Measurements from ENCODE around the gene OGFOD3.

The OGFOD3 gene

GRCh38 chr17:82438401-82439193 is 20.2 kb upstream of the OGFOD3 start:
- DNase-seq (ENCODE audit: low read depth), result no peak
- no peak for TF ChIP-seq CTCF (IDR thresholded peaks at IDR 0.05; ENCODE audit: low read depth, low read length, missing control alignments)
- H3K4me3 ChIP-seq (ENCODE audit: low read depth, low read length), result no peak overlapping the region
- in situ Hi-C loops (cut with HindIII; ENCODE audit: low sequenced_read_pairs), result no loop called here

- in situ Hi-C loops (cut with HindIII; ENCODE audit: low sequenced_read_pairs), result no loop called here
- no peak for TF ChIP-seq CTCF (IDR thresholded peaks at IDR 0.05; ENCODE audit: low read depth, low read length, missing control alignments)
- DNase-seq (ENCODE audit: low read depth), result no peak
- no peak overlapping the region for H3K4me3 ChIP-seq (ENCODE audit: low read depth, low read length)
Observed at GRCh38 chr17:82437325-82437668, 18.9 kb upstream of the OGFOD3 start.

- H3K4me3 ChIP-seq (ENCODE audit: low read depth, low read length), result no peak overlapping the region
- in situ Hi-C loops (cut with HindIII; ENCODE audit: low sequenced_read_pairs), result no loop called here
- no peak for DNase-seq (ENCODE audit: low read depth)
- no peak for TF ChIP-seq CTCF (IDR thresholded peaks at IDR 0.05; ENCODE audit: low read depth, low read length, missing control alignments)
Observed at GRCh38 chr17:82436601-82437324, 18.4 kb upstream of the OGFOD3 start.

- no peak for TF ChIP-seq CTCF (IDR thresholded peaks at IDR 0.05; ENCODE audit: low read depth, low read length, missing control alignments)
- no peak overlapping the region for H3K4me3 ChIP-seq (ENCODE audit: low read depth, low read length)
- no peak for DNase-seq (ENCODE audit: low read depth)
- in situ Hi-C loops (cut with HindIII; ENCODE audit: low sequenced_read_pairs), result no loop called here
Observed at GRCh38 chr17:82435601-82436583, 17.5 kb upstream of the OGFOD3 start.

GRCh38 chr17:82435103-82435502 is 16.7 kb upstream of the OGFOD3 start:
- in situ Hi-C loops (cut with HindIII; ENCODE audit: low sequenced_read_pairs), result no loop called here

More at GRCh38 chr17:82435103-82435502, 16.7 kb upstream of the OGFOD3 start:
- no peak for TF ChIP-seq CTCF (IDR thresholded peaks at IDR 0.05; ENCODE audit: low read depth, low read length, missing control alignments)
- no peak overlapping the region for H3K4me3 ChIP-seq (ENCODE audit: low read depth, low read length)
- DNase-seq (ENCODE audit: low read depth), result no peak
